Stomach (tissue), 4 donors: ENCODE measurements around the gene SCAMP1.

ENCODE experiments used
- CTCF ChIP-seq, 7 experiments: fragments of 450-650 bp in 4 of 7; fragments of 200-600 bp in 3 of 7; sonication (generic) in 3 of 7; IDR thresholded peaks; one replicate each; pipeline ENCODE4 v1.5.1; 2016 to 2019; ENCODE audit warnings: antibody characterized with exemption in 7 of 7, control low read depth in 2 of 7, mild to moderate bottlenecking in 1 of 7
- POLR2AphosphoS5 ChIP-seq, 3 donors: sonication (generic); formaldehyde crosslinking; IDR thresholded peaks; one replicate each; pipeline ENCODE4 v1.6.1; 2016; ENCODE audit warnings: antibody characterized with exemption in 3 of 3

GRCh38 chr5:78377718-78378105 lies 17.3 kb downstream of the SCAMP1 start:
- TF ChIP-seq CTCF (IDR thresholded peaks at IDR 0.05) (no peak), POLR2AphosphoS5 (IDR thresholded peaks at IDR 0.05) (no peak)
